Liver (tissue), 3 donors: ENCODE measurements around the gene ANGPTL7.

Experiments used
- JUND ChIP-seq, 2 donors: IDR thresholded peaks; 2 replicates each; pipeline ENCODE4 v1.6.1; 2016; ENCODE audit warnings: antibody characterized with exemption in 2 of 2
- TAF1 ChIP-seq: conservative IDR thresholded peaks from 2 replicates; pipeline ENCODE4 v1.6.1; 2016; ENCODE audit warnings: antibody characterized with exemption, mild to moderate bottlenecking
- YY1 ChIP-seq: IDR thresholded peaks from 2 replicates; pipeline ENCODE4 v1.6.1; 2016; ENCODE audit warnings: antibody characterized with exemption, mild to moderate bottlenecking
- TF ChIP-seq, protein P1 (sequence below): fragments of 150-350 bp; IDR thresholded peaks from 2 replicates; pipeline ENCODE4 v1.5.1; 2017; ENCODE audit warnings: improper control_type of control experiment, low read depth, low read length; ENCODE audit not compliant: missing input control
- TF ChIP-seq, protein P2 (sequence below): IDR thresholded peaks from 2 replicates; pipeline ENCODE4 v1.6.1; 2016; ENCODE audit warnings: antibody characterized with exemption
- TF ChIP-seq, protein P3 (sequence below): IDR thresholded peaks from 2 replicates; pipeline ENCODE4 v1.6.1; 2016; ENCODE audit warnings: antibody characterized with exemption, mild to moderate bottlenecking
- TF ChIP-seq, protein P4 (sequence below): IDR thresholded peaks from 2 replicates; pipeline ENCODE4 v1.6.1; 2016; ENCODE audit warnings: antibody characterized with exemption
- donor health status: healthy.
- donor health status: healthy.

GRCh38 chr1:11229203-11229602 is 40.0 kb downstream of the ANGPTL7 start:
- TF ChIP-seq, protein P1, sequence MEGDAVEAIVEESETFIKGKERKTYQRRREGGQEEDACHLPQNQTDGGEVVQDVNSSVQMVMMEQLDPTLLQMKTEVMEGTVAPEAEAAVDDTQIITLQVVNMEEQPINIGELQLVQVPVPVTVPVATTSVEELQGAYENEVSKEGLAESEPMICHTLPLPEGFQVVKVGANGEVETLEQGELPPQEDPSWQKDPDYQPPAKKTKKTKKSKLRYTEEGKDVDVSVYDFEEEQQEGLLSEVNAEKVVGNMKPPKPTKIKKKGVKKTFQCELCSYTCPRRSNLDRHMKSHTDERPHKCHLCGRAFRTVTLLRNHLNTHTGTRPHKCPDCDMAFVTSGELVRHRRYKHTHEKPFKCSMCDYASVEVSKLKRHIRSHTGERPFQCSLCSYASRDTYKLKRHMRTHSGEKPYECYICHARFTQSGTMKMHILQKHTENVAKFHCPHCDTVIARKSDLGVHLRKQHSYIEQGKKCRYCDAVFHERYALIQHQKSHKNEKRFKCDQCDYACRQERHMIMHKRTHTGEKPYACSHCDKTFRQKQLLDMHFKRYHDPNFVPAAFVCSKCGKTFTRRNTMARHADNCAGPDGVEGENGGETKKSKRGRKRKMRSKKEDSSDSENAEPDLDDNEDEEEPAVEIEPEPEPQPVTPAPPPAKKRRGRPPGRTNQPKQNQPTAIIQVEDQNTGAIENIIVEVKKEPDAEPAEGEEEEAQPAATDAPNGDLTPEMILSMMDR: no peak
- TF ChIP-seq JUND (IDR thresholded peaks at IDR 0.05) (no peak), YY1 (no peak), TAF1 (no peak)
- TF ChIP-seq, protein P2, sequence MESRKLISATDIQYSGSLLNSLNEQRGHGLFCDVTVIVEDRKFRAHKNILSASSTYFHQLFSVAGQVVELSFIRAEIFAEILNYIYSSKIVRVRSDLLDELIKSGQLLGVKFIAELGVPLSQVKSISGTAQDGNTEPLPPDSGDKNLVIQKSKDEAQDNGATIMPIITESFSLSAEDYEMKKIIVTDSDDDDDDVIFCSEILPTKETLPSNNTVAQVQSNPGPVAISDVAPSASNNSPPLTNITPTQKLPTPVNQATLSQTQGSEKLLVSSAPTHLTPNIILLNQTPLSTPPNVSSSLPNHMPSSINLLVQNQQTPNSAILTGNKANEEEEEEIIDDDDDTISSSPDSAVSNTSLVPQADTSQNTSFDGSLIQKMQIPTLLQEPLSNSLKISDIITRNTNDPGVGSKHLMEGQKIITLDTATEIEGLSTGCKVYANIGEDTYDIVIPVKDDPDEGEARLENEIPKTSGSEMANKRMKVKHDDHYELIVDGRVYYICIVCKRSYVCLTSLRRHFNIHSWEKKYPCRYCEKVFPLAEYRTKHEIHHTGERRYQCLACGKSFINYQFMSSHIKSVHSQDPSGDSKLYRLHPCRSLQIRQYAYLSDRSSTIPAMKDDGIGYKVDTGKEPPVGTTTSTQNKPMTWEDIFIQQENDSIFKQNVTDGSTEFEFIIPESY: no peak
- TF ChIP-seq, protein P3, sequence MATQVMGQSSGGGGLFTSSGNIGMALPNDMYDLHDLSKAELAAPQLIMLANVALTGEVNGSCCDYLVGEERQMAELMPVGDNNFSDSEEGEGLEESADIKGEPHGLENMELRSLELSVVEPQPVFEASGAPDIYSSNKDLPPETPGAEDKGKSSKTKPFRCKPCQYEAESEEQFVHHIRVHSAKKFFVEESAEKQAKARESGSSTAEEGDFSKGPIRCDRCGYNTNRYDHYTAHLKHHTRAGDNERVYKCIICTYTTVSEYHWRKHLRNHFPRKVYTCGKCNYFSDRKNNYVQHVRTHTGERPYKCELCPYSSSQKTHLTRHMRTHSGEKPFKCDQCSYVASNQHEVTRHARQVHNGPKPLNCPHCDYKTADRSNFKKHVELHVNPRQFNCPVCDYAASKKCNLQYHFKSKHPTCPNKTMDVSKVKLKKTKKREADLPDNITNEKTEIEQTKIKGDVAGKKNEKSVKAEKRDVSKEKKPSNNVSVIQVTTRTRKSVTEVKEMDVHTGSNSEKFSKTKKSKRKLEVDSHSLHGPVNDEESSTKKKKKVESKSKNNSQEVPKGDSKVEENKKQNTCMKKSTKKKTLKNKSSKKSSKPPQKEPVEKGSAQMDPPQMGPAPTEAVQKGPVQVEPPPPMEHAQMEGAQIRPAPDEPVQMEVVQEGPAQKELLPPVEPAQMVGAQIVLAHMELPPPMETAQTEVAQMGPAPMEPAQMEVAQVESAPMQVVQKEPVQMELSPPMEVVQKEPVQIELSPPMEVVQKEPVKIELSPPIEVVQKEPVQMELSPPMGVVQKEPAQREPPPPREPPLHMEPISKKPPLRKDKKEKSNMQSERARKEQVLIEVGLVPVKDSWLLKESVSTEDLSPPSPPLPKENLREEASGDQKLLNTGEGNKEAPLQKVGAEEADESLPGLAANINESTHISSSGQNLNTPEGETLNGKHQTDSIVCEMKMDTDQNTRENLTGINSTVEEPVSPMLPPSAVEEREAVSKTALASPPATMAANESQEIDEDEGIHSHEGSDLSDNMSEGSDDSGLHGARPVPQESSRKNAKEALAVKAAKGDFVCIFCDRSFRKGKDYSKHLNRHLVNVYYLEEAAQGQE: no peak
- TF ChIP-seq, protein P4, sequence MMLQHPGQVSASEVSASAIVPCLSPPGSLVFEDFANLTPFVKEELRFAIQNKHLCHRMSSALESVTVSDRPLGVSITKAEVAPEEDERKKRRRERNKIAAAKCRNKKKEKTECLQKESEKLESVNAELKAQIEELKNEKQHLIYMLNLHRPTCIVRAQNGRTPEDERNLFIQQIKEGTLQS: no peak
